PC-9 (cell line): ENCODE data around the gene IMMP2L.

Experiments
- CTCF ChIP-seq: fragments of 200-600 bp; sonication (generic); conservative IDR thresholded peaks from 2 replicates; pipeline ENCODE4 v1.6.1; 2017; ENCODE audit warnings: mixed run types, antibody characterized with exemption, mild to moderate bottlenecking, moderate library complexity
- EZH2 ChIP-seq: fragments of 200-600 bp; sonication (generic); IDR thresholded peaks from 2 replicates; pipeline ENCODE4 v1.8.0; 2017; ENCODE audit warnings: antibody characterized with exemption, low read depth

- TF ChIP-seq CTCF: no peak
- TF ChIP-seq EZH2: no peak
Observed at GRCh38 chr7:111483078-111483477, 79.2 kb downstream of the IMMP2L start.
